Coronary artery (tissue), 2 donors: Measurements from ENCODE around the gene NPAS3.

Experiments used
- DNase-seq: peaks from one replicate; pipeline ENCODE4 v3.0.0-alpha.2; 2017; ENCODE audit warnings: low spot score
- H3K27ac ChIP-seq, 2 donors: fragments of 200-600 bp; sonication (generic); one replicate each; pipeline ENCODE4 v1.5.1; 2016 to 2019
- H3K4me3 ChIP-seq: fragments of 200-600 bp; sonication (generic); 2 replicates; pipeline ENCODE4 v1.5.1; 2016; ENCODE audit warnings: mild to moderate bottlenecking, moderate library complexity
- TF ChIP-seq, protein P1 (sequence below): fragments of 200-600 bp; sonication (generic); IDR thresholded peaks from one replicate; pipeline ENCODE4 v1.5.1; 2019; ENCODE audit warnings: antibody characterized with exemption

NPAS3 gene

DNA sequence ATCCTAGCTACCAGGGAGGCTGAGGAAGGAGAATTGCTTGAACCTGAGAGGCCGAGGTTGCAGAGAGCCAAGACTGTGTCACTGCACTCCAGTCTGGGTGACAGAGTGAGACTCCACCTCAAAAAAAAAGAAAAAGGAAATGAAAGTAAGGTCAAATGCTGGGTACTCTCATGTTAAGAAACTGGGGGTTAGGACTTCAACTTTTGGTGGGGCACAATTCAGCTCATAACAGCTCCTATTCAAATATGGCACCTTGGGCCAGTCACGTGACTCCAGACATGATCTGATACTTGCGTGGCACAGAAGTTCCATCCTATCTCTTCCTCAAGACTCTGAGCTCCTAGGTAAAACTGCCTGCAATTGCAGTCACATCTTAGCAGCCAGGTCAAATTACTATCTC lies 869.5 kb downstream of the NPAS3 start:
- TF ChIP-seq, protein P1, sequence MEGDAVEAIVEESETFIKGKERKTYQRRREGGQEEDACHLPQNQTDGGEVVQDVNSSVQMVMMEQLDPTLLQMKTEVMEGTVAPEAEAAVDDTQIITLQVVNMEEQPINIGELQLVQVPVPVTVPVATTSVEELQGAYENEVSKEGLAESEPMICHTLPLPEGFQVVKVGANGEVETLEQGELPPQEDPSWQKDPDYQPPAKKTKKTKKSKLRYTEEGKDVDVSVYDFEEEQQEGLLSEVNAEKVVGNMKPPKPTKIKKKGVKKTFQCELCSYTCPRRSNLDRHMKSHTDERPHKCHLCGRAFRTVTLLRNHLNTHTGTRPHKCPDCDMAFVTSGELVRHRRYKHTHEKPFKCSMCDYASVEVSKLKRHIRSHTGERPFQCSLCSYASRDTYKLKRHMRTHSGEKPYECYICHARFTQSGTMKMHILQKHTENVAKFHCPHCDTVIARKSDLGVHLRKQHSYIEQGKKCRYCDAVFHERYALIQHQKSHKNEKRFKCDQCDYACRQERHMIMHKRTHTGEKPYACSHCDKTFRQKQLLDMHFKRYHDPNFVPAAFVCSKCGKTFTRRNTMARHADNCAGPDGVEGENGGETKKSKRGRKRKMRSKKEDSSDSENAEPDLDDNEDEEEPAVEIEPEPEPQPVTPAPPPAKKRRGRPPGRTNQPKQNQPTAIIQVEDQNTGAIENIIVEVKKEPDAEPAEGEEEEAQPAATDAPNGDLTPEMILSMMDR: no peak
- H3K4me3 ChIP-seq: no peak overlapping the region
- DNase-seq: no peak
- H3K27ac ChIP-seq: no peak overlapping the region

- no peak overlapping the region for H3K4me3 ChIP-seq
- TF ChIP-seq, protein P1: no peak
- H3K27ac ChIP-seq: no peak overlapping the region
- DNase-seq: no peak
These were observed 870.8 kb downstream of the NPAS3 start for GRCh38 chr14:33809396-33809981.

DNA sequence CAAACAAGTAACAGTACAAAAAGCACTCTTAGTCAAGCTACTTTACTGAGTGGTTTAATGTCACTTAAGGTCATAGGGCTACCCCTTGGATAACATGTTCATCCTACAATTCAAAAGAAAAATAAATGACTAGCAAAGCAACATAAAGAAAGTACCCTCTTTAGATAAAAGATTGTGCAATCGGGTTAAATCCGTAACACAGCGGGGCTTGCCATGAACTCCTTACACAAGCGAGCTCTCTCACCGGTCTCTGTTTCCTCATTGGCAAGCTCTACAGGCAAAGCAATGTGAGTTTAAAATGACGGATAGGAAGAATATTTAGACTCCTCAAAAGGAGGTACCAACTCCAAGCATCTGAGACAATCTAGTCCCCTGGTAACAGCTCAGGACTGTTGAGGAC lies 871.6 kb downstream of the NPAS3 start:
- TF ChIP-seq, protein P1: no peak
- no peak for DNase-seq
- H3K27ac ChIP-seq: no peak overlapping the region
- H3K4me3 ChIP-seq: no peak overlapping the region

DNA sequence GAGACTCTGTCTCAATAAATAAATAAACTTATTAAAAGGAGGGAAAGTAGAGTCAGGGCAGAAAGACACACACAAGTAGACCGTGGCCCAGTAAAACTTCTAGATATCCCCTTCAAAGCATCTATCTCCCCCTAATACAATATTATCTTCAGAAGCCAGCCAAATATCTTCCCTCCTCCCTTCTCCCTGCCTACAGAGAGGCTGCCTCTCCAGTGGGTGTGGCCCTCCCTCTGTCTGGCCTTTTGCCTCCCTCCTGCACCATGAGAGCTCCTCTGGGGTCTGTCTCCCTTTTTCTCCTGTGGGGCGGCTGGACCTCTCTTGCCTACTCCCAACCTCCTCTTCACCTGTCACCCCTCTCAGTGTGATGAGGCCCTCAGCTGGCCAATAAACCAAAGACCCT lies 873.0 kb downstream of the NPAS3 start:
- no peak overlapping the region for H3K27ac ChIP-seq
- TF ChIP-seq, protein P1: no peak
- no peak overlapping the region for H3K4me3 ChIP-seq
- DNase-seq: no peak

- TF ChIP-seq, protein P1: no peak
- Histone ChIP-seq H3K27ac (no peak overlapping the region), H3K4me3 (no peak overlapping the region)
- DNase-seq: no peak
These were observed 873.5 kb downstream of the NPAS3 start for GRCh38 chr14:33812181-33812580.

DNA sequence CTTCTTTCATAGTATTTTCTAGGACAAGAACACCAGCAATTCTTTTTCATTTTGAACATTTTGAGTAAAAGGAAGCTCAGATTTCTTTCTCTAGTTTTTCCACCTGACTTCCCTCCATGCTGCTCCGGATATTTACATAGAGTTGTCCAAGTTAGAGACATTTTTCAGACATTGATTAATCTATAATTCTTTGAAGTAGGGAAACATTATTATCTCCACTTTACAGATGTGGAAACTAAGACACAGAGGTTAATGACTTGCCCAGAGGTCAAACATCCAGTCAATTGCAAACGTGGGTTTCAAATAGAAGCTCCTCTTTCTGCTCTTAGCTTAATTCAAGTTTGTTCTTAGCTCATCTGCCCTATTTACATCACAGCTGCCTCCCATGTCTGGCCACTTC lies 873.9 kb downstream of the NPAS3 start:
- no peak overlapping the region for H3K27ac ChIP-seq
- no peak for DNase-seq

GRCh38 chr14:33814010-33814409 lies 875.3 kb downstream of the NPAS3 start:
- no peak overlapping the region for H3K4me3 ChIP-seq
- DNase-seq: no peak
- no peak overlapping the region for H3K27ac ChIP-seq
- TF ChIP-seq, protein P1: no peak

More for the DNA sequence above, 873.9 kb downstream of the NPAS3 start:
- H3K4me3 ChIP-seq: no peak overlapping the region
- TF ChIP-seq, protein P1: no peak
